Muscle of leg (tissue), 16 donors: ENCODE results near the gene LRRC26. TPM values are rescaled to one million over a fixed set of nuclear protein-coding genes. Genes with fewer than 3 reads are reported as not detected.

Experiments
- DNase-seq: peaks from one replicate; pipeline ENCODE4 v3.0.0; 2013
- H3K27ac ChIP-seq: one replicate; pipeline ENCODE4 v1.5.1; 2013; ENCODE audit warnings: mild to moderate bottlenecking, low read length, control low read depth
- H3K27me3 ChIP-seq: one replicate; pipeline ENCODE4 v1.6.1; 2013; ENCODE audit warnings: low read length; ENCODE audit not compliant: control insufficient read depth, insufficient read depth
- H3K36me3 ChIP-seq: one replicate; pipeline ENCODE4 v1.6.1; 2013; ENCODE audit warnings: low read length; ENCODE audit not compliant: control insufficient read depth, insufficient read depth
- H3K4me1 ChIP-seq: one replicate; pipeline ENCODE4 v1.6.1; 2013; ENCODE audit warnings: low read length; ENCODE audit not compliant: control insufficient read depth, insufficient read depth
- H3K4me3 ChIP-seq: one replicate; pipeline ENCODE4 v1.5.1; 2013; ENCODE audit warnings: low read length, control low read depth
- H3K9me3 ChIP-seq: replicated peaks from 2 replicates; pipeline ENCODE4 v1.6.1; 2013; ENCODE audit warnings: low read depth, low read length; ENCODE audit not compliant: control insufficient read depth
- WGBS: methylation state at CpG from one replicate; pipeline ENCODE4 v1.1.5; 2013; ENCODE audit warnings: missing lambda C conversion rate; ENCODE audit not compliant: insufficient coverage; 5-methylcytosine and 5-hydroxymethylcytosine counted together
- long read RNA-seq, 11 donors: transcript quantifications; one replicate each; lab custom pipeline, GENCODE V29; 2026
- polyA plus RNA-seq, 8 donors: library from polyadenylated mRNA; unstranded; fragments of 120-200 nt; gene quantifications; one replicate each; pipeline versions ENCODE4 v1.2.1 to v1.2.3, GENCODE V29; 2013; ENCODE audit warnings: inconsistent platforms in 1 of 8, low replicate concordance in 1 of 8; ENCODE audit not compliant: insufficient read length in 8 of 8, insufficient read depth in 1 of 8
- total RNA-seq: library from RNA; stranded (reverse); fragments of 120-200 nt; gene quantifications from one replicate; pipeline ENCODE4 v1.2.4, GENCODE V29; 2013

LRRC26 gene, protein sequence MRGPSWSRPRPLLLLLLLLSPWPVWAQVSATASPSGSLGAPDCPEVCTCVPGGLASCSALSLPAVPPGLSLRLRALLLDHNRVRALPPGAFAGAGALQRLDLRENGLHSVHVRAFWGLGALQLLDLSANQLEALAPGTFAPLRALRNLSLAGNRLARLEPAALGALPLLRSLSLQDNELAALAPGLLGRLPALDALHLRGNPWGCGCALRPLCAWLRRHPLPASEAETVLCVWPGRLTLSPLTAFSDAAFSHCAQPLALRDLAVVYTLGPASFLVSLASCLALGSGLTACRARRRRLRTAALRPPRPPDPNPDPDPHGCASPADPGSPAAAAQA
- total RNA-seq, result not detected
- under 1 TPM in 1 of 8 donors, not detected in 7; 0.14 TPM for polyA plus RNA-seq
- long read RNA-seq, donor 1, result 0 reads
- long read RNA-seq, donor 2, result 0 reads
- long read RNA-seq, donor 3, result 0 reads
- long read RNA-seq, donor 4, result 0 reads
- long read RNA-seq, donor 5, result 0 reads
- long read RNA-seq, donor 6, result 0 reads
- long read RNA-seq, donor 7, result 0 reads
- long read RNA-seq, donor 8, result 0 reads
- long read RNA-seq, donor 9, result 0 reads
- long read RNA-seq, donor 10, result 0 reads
- long read RNA-seq, donor 11, partial matches to known transcripts, result 0 of 1 reads
- long read RNA-seq, donor 11, other reads (novel, unspliced or antisense), result 0 of 1 reads

DNA sequence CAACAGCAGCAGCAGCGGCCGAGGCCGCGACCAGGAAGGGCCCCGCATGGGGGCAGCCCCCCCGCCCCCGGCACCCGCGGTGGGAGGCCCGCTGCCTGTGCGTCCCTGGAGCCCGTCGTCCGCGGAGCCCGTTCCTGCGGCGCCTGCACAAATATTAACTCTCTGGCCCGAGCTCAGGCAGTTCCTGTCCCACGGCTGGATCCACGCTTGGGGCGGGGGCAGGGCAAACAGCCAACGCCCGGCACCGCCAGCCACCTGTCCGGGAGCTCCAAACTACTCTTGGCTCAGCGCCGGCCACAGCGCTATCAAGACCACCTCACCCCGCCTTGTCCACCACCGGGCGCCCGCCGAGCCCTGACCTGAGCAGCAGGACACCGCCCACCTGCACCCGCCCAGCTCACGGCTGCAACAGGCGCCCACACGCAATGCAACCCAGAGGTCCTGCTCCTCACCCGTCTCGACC lies at the start of gene LRRC26:
Gene LRRC26 (minus strand): TSS at position 156 of the 463 bp plus-strand sequence. CDS start 108 bp downstream, at position 48.
- DNase-seq, result no peak
- H3K36me3 ChIP-seq, result no peaks in the 10 kb centered on the region
- 9% methylated on average over 39 of the region's 41 CpGs for WGBS
- no peak within 1 kb of the TSS for H3K27ac ChIP-seq
- no peaks in the 10 kb centered on the region for H3K9me3 ChIP-seq
- peaks cover 15% of the 10 kb centered on the region for H3K4me1 ChIP-seq
- peaks cover 81% of the 10 kb centered on the region for H3K27me3 ChIP-seq
- H3K4me3 ChIP-seq, result no peak within 1 kb of the TSS

DNA sequence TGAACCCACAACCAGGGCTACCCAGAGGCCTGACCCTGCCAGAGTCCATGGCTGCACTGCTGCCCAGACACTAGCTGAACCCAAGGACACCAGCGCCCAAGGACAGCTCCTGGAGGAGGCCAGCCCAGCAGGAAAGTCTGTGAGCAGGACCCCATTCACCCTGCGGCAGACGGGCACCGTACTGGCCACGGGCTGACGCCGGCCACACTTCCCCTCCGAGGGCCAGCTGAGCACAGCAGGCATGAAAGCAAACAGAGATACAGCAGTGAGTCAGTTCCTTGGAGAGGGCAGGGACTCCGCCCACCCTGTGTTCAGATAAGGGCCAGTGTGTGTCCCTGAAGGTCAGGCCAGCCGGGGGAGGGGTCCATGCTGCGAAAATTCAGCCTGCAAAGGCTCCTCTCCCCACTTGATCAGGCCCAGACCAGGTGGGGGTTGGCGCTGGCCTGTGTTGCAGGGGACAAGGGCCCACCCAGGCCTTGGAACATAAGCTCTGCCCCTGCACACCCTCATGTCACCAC lies 49.0 kb upstream of the LRRC26 start:
- H3K4me1 ChIP-seq, result peaks cover 20% of the 10 kb centered on the region
- WGBS, result 75% methylated on average over 9 of the region's 12 CpGs
- no peaks in the 10 kb centered on the region for H3K9me3 ChIP-seq
- no peak overlapping the region for H3K4me3 ChIP-seq
- peaks cover 3% of the 10 kb centered on the region for H3K27me3 ChIP-seq
- no peak for DNase-seq
- no peak overlapping the region for H3K27ac ChIP-seq
- H3K36me3 ChIP-seq, result peaks cover 22% of the 10 kb centered on the region

DNA sequence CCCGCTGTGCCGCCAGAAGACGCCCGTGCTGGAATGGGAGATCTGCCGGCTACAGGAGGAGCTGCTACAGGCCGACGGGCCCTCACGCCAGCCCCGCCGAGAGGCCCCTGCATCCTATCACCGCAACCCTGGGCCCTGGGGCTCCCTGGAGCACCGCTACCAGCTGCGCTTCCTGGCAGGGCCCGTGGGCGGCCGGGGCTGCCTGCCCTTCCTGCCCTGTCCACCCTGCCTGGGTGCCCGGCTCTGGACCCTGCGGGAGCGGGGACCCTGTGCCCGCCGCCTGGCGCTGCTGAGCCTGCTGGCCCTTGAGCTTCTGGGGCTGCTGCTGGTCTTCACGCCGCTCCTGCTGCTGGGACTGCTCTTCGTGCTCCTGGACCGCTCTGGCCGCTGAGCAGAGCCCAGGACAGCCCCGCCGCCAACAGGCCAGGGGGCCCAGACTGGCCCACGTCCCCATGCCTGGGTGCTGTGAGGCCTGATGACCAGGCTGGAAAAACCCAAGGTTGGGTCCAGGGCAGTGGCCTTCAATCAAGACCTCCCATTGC lies 48.4 kb upstream of the LRRC26 start:
- Histone ChIP-seq H3K9me3 (no peaks in the 10 kb centered on the region), H3K36me3 (peaks cover 22% of the 10 kb centered on the region), H3K4me1 (peaks cover 18% of the 10 kb centered on the region), H3K27me3 (peaks cover 3% of the 10 kb centered on the region), H3K4me3 (no peak overlapping the region), H3K27ac (no peak overlapping the region)
- DNase-seq, result no peak
- WGBS, result 91% methylated on average over 30 of the region's 30 CpGs

DNA sequence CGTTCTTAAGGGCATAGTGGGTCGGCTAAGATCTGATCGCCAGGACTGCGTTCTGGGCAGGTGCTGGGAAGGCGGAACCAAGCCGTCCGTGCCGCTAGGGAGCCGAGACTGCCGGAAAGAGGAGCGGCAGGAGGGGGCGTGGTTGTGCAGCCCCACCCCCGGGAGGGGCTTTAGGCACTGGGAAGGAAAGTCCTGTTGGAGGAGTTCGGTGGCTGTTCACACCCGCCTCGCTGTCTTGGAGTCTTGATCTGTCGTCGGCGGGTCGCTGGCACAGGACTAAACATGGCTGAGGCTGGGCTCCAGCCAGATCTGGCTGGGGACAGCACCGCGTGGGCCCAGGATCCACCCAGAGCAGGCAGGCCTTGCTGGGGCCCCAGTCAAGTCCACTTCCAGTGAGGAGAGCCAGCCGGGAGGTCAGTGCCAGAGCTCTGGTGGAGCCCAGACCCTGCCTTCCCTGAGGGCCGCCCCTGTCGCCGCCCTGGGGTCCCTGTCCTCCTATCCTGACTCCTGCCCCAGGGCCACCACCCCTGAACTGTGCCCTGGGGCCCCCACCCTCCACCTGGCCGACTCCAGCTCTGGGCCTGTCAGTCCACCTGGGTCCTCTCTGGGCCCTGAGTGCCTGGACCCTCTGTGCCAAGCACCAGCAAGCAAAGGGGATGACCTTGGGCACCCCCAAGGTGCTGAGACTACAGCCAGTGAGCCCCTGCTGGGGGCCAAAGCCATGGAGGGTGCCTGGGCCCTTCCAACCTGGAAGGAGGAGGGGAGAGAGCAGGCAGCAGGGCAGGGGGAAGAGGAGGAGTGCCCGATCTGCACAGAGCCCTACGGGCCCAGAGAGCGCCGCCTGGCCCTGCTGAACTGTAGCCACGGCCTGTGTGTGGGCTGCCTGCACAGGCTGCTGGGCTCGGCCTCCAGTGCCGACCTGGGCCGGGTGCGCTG lies 47.7 kb upstream of the LRRC26 start:
- Histone ChIP-seq H3K4me3 (no peak overlapping the region), H3K27ac (no peak overlapping the region), H3K4me1 (peaks cover 12% of the 10 kb centered on the region), H3K27me3 (peaks cover 3% of the 10 kb centered on the region), H3K9me3 (no peaks in the 10 kb centered on the region), H3K36me3 (peaks cover 22% of the 10 kb centered on the region)
- 58% methylated on average over 35 of the region's 36 CpGs for WGBS
- no peak for DNase-seq

DNA sequence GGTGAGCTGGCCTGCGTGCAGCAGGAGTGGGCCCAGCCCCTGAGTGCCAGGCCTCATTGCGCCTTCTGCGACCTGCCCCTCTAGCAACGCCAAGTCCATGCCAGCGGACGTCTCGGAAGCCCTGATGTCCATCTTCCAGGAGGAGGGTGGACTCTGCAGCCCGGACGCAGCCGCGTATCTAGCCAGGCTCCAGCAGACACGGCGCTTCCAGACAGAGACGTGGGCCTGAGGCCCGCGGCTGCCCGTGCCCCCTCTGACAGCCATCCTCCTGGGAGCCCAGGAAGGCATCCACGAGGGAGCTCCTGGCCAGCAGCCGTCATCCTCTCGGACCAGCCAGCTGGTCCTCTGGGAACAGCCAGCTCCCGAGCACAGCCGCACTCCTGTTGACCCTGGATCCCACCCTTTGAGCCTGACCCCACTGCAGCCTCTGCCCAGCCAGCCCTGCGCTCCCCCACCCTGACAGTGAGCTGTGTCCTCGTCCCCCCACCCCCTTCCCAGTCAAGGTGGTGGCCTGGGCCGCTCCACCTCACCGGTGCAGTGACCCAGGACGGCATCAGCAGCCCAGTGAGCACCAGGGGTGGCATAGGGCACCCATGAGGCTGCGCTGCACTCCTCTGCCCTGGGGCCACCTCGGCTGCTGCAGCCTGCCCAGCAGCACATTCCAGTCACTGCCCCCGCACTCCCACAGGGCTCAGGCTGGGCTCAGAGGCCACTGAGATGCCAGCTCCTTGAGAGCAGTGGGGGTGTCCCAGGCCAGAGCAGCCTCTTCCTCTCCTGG lies 46.5 kb upstream of the LRRC26 start:
- H3K4me1 ChIP-seq, result peaks cover 6% of the 10 kb centered on the region
- H3K27ac ChIP-seq, result no peak overlapping the region
- H3K9me3 ChIP-seq, result no peaks in the 10 kb centered on the region
- no peak overlapping the region for H3K4me3 ChIP-seq
- H3K36me3 ChIP-seq, result peaks cover 22% of the 10 kb centered on the region
- WGBS, result 88% methylated on average over 30 of the region's 30 CpGs
- no peaks in the 10 kb centered on the region for H3K27me3 ChIP-seq
- no peak for DNase-seq

DNA sequence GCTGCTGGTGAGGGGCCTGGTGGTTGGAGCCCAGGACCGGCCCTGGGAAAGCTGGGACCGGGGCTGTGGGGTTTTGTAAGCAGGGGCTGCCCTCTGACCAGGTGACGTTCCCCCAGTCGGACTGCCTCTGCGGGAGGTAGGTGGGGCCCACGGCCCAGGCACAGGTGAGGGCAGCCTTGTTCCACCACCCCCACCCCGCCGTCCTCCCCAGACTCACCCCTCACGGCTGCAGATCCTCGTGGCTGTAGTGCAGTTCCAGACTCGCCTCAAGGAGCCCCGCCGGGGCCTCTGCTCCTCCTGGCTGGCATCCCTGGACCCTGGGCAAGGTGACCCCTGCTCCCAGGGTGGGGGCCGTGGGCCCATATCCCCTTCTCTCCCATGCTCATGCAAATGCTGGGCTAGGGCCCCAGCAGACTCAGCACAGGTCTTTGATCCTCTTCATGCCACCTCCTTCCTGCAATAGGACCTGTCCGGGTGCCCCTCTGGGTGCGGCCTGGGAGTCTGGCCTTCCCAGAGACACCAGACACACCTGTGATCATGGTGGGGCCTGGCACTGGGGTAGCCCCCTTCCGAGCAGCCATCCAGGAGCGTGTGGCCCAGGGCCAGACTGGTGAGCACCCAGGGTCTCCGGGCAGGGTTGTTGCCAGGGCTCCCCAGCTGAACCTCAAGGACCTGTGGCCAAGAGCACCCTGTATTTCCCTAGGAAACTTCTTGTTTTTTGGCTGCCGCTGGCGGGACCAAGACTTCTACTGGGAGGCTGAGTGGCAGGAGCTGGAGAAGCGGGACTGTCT lies 45.5 kb upstream of the LRRC26 start:
- no peaks in the 10 kb centered on the region for H3K9me3 ChIP-seq
- DNase-seq, result no peak
- WGBS, result 91% methylated on average over 20 of the region's 22 CpGs
- H3K4me3 ChIP-seq, result no peak overlapping the region
- peaks cover 22% of the 10 kb centered on the region for H3K36me3 ChIP-seq
- peaks cover 6% of the 10 kb centered on the region for H3K4me1 ChIP-seq
- H3K27ac ChIP-seq, result no peak overlapping the region
- no peaks in the 10 kb centered on the region for H3K27me3 ChIP-seq

DNA sequence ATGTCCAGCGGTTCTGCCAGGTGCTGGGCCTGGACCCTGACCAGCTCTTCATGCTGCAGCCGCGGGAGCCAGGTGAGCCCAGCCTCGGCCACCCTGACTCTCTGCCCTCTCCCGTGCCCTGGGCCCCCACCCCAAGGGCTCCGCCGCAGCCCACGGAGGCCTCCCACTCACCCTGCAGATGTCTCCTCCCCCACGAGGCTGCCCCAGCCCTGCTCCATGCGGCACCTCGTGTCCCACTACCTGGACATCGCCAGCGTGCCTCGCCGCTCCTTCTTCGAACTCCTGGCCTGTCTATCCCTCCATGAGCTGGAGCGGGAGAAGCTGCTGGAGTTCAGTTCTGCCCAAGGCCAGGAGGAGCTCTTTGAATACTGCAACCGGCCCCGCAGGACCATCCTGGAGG lies 44.8 kb upstream of the LRRC26 start:
- WGBS, result 89% methylated on average over 15 of the region's 19 CpGs
- Histone ChIP-seq H3K9me3 (no peaks in the 10 kb centered on the region), H3K4me3 (no peak overlapping the region), H3K27me3 (no peaks in the 10 kb centered on the region), H3K36me3 (peaks cover 25% of the 10 kb centered on the region), H3K4me1 (peaks cover 4% of the 10 kb centered on the region), H3K27ac (no peak overlapping the region)
- no peak for DNase-seq

DNA sequence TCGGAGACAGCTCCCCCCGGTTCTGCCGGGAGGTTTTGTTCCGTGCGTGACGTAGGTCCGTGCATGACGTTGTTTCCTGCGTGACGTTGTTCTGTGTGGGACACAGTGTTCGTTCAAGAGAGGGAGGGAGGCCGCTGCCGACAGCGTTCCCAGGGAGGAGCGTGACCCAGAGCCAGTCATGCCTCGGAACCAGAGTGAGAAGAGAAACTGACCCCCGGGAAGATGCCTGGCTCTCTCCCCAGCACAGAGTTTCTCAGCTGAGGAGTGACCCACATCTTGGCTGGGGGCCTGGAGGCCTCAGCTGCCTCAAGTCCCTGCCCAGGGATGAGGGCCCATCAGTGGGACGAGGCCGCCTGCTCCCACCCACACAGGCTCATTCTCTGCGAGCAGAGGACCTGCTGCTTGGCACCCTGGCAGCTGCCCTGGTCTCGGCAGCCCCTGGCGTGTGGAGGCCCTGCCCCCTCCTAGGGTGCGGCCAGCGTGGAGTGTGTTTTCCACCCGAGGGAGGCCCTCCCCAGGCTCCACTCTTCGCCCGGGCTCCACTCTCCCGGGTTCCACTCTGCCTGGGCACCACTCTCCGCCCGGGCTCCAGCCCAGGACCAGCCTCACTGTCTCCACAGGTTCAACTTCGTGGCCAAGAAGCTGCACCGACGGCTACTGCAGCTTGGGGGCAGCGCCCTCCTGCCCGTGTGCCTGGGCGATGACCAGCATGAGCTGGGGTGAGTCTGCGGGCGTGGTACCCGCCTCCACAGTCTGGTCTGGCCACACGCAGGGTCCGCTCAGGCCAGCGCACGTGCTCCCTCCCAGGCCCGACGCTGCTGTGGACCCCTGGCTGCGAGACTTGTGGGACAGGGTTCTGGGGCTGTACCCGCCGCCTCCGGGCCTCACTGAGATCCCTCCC lies 43.6 kb upstream of the LRRC26 start:
- no peak overlapping the region for H3K4me3 ChIP-seq
- WGBS, result 82% methylated on average over 49 of the region's 49 CpGs
- H3K27ac ChIP-seq, result no peak overlapping the region
- peaks cover 31% of the 10 kb centered on the region for H3K36me3 ChIP-seq
- no peak for DNase-seq
- H3K27me3 ChIP-seq, result no peaks in the 10 kb centered on the region
- peaks cover 4% of the 10 kb centered on the region for H3K4me1 ChIP-seq
- H3K9me3 ChIP-seq, result no peaks in the 10 kb centered on the region
